Measurements from ENCODE around the gene PLXNA2.

The PLXNA2 gene

DNA sequence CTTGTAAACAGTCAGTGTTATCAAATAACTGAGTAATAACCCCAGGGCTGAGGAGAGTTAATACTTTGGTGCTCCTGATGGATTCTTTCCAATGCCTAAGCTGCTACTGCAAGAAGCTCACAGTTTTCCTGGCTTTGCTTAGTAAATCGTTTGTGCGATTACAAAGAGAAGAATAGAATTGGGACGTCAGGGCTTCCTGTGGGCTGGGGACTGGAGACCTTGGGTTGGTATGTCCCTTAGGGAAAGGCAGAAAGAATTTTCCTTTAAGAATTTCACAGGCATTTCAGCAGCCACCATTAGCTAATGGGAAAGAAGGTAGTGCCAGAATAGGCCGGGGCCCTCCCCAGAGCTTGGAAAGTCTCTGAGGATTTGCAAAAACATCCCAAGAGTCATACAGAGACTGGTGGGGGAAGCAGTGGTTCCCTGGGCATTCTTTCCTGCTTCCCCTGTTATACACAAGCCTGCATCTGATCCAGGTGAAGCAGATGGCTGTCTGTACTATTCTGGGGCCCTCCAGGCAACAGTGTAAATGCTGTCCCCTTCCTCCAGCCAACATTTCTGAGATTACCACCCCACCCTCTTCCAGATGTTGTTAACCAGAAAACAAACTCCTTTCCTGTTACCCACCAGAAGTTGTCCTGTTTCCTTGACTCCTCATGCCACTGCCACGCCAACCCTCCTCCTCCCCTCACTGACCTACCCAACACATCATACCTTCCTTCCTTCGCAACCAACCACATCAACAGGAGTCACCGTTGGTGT lies 40.2 kb downstream of the PLXNA2 start:
- no peak for DNase-seq

DNA sequence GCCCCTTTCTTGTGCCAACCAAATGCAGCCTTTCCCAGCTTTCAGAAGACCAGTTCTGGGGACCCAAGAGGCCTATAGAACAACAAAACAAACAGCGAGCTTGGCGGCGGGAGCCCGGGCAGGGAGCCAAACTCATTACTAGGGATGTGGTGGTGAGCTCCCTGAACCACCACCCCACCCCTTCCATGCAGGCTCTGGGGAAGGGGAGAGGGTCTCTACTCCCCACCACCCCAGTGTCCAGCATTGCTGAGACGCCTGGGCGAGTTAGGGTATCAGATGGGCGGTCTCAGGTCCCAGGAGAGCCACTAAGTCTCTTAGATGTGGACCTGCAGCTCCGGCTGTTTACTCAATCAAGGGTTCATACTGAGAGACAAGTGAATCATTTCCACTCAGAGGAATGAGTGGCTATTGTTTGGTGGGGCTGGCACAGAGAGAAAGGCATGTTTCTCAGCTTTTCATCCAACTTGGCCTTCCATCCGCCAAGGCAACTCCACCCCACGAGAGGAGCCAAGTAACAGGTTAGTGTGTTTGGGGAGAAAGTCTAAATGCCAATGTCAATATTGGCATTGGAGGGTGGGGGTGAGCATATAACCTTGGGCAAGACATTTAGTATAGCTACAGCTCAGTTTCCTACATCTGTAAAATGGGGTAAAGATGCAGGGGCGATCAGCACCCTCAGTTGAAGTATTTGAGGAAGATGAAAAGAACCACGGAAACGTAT lies 40.9 kb downstream of the PLXNA2 start:
- no peak for DNase-seq

DNA sequence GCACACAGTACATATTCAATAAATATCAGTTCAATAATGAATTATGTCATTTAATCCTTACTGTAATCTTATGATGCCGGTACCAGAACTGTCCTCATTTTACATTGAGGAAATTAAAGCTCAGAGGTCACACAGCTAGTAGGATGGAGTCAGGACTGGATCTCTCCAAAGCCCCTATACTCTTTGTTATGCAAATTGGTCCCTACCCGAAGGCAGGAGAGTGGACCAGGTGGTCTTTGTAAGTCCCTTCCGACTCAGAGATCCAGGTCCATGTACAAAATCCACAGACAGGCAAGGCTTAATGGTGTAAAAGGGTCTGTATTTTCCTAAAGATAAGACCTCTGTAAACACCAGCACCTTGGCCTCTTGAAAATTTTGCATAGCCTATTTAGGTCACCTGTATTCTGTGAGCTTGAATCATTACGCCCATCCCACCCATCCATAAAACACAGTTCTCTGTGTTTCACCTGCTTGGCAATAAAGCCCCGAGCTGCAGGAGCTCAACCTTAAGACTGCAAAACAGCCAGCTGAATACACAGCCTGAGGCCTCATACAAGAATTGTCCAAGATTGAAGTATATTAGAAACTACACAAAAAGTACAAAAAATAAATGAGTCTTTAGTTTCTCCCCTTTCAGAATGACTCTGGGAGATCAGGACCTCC lies 41.7 kb downstream of the PLXNA2 start:
- DNase-seq: no peak

DNA sequence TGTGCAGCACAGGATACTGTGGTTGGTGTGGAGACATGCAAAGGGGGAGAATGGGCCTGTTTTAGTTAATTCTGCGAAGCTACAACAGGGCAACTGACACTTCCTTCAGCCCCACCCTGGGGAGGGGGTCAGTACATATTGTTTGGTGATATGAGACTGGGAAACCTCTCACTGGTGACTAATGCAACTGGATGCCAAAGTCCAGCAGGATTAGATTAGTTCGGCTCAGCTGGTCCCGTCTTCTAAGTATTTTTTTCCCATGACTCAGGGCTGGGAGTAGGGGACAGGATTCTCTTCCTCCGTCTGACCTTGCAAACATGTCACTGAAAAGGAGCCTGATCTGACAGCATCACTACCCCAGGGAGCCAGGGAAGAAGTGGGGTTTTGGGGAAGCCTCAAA lies 43.0 kb downstream of the PLXNA2 start:
- DNase-seq: no peak

DNA sequence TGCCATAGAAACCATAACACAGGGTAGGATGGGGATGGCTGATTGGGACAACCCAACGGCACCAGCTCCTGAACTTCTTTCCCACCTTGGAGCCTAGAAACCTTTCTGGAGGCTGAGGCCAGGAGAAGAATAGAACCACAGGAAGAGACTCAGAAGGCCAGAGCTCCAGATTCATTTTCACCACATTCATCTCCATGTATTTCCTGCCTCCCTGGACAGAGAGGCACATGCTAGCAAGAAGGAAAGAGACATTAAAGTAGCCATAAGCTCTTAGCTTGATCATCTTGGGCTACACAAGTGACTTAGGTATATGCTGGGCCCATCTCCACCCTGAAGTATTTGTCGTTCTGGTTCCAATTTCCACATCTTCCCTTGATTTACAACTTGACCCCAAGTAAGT lies 44.1 kb downstream of the PLXNA2 start:
- DNase-seq: no peak

DNA sequence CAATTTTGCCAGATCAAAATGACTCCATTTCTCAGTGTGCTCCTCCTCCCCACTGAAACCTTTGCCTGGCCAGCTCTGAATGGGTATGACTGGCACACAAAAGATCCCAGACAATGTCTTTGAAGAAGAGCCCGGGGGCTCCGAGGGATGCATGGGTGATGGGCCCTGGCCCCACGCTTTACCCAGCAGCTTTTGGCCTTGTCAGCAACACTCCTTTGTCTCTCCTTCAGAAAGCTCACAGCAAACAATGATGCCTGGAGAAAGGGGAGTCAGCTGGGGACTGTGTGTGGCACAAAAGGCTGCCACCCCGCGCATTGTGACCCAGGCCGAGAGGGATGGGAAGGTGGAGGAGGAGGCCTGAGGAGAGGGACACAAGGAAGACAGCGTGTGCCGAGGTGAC lies 45.9 kb downstream of the PLXNA2 start:
- no peak for DNase-seq

DNA sequence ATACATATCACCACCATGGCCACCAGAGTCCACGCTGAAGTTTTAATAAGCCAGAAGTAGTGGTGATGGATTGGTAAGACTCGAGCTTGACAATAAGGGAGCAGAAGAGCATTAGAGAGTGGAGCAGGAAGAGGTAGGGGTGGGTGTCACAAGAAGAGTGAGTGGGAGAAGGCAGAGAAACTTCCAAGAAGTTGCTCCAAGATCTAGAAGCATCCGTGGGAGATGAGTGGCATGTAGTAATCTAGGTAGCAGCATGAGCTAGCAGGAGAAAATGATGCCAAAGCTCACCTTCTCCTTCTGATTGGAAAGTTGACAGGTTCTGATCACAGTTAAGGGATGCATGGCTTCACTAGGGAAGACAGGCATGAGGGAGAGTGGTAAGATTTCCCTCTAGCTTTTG lies 49.2 kb downstream of the PLXNA2 start:
- DNase-seq: no peak

DNA sequence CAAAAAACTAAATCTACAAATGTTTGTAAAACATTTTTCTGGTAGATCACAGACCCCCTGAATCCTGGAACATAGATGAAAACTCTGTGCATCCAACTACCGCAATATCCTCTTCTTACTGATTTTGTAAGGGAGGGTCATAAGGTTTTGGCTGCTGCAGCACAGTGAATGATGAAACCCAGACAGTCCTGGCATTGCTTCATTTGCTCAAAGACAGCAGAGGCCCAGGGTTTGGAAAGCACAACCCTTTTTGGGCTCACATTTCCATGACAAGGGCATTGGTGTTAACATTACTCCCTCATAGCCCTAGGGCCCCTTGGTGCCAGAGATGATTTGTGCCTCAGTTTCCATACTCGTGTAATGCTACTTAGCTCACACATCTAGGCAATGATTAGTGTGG lies 51.2 kb downstream of the PLXNA2 start:
- no peak for DNase-seq

DNA sequence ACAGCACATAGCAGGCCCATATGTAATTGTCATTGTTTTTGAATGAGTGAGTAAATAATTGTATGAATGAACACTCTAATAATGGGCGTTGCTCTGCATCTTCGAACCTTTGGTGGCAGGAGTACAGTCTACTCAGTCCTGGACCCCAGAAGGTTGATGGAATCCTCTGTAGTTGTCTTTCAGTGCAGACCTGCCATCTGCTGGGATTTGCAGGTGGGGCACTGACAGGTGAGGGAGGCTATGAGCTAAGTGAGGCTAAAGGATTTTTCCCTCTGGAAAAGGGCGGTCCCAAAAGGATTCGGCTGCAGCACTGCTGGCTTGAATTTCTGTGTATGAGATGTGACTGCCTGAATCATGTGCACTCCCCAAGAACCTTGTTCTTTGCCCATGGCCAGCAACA lies 53.4 kb downstream of the PLXNA2 start:
- DNase-seq: no peak

DNA sequence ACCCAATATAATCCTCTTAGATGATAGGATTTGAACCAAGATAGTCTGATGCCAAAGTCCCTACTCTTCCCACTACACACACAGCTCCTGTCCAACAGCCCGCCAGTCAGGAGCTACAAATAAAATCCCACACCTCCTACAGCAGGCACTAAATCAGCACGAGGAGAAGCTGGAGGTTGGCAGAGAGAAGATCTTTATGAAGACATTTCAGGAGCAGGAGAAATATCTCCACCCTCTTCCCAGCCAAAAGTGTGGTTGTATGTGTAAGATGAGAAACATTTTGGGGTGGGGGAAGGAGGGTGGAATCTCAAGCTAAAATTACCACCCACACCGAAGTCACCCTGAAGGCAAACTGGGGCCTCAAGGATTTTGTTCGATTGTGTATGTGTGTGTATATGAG lies 54.5 kb downstream of the PLXNA2 start:
- DNase-seq: no peak

DNA sequence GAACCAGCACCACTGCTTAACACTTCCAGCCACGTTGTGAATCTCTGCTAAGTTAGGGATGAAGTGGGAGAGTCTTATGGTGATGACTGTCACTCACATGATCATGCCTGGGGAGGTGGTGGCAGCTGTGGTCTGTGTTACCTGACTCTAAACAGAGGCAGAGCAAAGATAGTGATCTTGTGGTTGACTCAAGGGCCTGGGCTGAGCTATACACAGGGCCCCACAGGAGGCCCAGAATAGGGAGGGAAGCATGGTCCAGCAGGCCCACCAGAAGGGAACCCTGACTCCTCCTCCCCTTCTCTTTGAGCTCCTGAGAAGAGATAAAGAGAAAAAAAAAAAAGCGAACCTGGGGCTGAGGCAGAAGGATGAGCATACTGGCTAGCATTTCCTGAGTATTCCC lies 55.0 kb downstream of the PLXNA2 start:
- DNase-seq: no peak

DNA sequence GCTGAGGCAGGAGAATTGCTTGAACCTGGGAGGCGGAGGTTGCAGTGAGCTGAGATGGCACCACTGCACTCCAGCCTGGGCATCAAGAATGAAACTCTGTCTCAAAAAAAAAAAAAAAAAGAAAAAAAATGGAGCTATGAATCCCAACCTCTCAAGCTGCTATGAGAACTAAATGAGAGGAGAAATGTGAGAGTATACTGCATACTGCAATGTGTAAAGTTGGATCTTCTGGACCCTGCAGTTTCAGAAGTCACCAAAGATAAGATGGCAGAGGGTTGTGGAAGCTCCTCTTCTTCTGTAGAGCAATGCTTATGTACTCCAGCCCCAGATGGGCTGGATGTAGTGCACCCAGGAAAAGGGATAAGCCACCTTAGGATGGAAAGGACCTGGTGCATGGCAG lies 55.6 kb downstream of the PLXNA2 start:
- no peak for DNase-seq

DNA sequence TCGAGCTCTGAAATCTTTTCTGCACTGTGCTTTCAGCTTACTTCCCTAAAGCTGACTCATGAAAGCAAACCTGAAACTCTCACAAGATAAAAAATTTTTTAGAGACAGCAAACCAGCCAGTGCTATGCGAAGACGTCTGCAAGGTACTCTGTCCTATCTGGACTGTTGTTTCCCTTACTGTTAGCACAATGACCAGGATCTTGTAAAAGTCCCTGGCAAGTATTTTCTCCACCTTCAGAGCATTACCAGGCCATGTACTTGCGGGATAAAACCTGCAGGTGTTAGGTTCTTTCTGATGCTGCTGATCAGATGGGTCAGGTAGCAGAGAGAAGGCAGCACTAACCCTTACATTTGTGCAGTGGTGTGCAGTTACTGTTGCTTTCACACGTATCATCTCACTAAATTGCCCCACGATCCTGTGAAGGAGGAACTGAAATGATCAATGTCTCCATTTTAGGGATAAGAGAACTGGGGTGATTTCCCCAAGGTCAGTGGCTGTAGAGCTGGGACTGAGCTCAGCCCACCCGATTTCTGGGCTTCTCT lies 56.6 kb downstream of the PLXNA2 start:
- DNase-seq: no peak

DNA sequence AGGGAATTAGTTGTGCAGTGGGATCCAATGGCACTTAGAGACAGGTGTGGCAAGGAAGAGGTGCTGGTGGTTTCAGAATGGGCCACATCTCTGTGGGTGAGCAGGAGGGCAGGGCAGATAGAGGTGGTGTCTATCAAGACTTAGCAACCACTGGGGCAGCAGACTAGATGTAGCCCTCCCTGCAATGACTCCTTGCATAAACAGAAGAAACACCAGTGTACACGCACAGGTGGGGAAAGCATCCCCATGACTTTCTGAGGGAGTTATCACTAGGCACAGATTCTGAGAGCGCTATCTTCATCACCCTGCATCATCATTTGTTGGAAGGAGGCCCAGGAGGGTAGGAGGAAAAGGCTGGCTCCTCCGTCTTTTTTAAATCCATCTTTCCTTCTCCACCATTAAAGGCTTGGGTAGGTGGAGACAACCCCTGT lies 58.4 kb downstream of the PLXNA2 start:
- no peak for DNase-seq

DNA sequence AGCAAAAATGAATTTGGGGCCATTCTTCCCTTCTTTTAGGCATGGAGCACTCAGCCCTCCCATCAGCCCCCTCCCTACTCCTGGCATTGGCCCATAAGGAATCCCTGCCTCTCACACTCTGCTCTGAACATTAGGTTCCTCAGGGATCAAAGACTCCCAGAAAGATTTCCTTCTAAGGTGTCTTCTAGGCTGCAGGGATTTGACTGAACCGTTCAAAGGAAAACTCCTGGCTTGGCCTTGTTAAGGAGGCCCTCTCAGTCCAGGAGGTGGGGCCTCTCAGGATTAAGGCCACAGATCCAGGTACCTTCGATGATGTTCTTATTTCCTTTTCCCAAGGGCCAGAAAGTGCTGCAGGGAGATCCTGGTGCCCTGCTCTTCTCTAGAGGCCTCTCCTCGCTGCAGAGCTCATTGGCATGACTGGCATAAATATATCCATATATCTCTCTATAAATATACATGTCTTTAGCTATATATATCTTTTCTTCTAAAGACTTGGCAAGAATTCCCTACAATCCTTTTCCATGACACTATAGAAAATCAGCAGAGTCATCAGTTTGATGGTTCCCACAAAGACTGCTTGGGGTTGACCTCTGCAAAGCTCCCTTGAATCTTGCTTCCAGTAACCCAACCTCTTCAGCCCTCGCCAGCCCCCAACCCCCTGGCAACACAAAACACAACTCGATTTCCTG lies 59.1 kb downstream of the PLXNA2 start:
- DNase-seq: no peak

DNA sequence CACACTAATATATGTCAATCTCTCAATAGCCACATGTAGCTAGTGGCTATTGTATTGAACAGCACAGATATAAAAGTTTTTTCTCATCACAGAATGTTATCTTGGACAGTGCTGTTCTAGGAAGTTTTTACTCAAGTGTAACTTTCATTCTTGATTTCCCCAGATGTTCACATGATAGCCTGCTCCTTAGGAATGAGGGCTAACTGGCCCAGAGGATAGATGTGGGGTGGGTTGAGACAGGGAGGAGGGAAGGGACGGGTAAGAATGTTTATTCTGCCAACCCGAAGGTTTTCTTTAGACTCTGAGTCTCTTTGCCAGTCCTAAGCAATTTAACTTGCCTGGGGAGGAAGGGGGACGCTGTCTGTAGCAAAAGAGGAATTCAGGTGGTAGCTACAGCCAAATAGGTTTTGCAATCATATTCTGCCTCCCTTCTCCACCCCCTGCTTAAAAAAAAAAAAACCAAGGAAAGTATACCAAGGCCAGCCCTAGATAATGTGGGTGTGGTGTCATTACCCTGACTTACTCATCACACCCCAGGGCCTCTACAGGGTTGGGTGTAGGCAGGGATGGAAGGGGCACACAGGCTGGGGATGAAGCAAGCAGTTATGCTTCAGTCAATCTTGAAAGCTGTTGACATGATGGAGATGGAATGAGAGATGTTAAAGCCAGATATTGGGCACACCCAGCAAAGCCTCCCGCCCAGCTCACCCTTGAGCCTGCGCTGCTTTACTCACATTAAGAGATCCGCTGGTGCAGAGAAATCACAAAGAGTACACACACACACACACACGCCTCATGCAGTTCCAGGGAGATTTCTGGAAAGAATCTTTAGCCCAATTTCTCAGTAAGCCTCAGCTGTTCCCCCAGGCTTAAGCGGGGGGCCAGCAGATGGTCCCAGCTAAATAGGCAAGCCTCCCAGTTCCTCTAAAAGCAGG lies 59.9 kb downstream of the PLXNA2 start:
- no peak for DNase-seq

DNA sequence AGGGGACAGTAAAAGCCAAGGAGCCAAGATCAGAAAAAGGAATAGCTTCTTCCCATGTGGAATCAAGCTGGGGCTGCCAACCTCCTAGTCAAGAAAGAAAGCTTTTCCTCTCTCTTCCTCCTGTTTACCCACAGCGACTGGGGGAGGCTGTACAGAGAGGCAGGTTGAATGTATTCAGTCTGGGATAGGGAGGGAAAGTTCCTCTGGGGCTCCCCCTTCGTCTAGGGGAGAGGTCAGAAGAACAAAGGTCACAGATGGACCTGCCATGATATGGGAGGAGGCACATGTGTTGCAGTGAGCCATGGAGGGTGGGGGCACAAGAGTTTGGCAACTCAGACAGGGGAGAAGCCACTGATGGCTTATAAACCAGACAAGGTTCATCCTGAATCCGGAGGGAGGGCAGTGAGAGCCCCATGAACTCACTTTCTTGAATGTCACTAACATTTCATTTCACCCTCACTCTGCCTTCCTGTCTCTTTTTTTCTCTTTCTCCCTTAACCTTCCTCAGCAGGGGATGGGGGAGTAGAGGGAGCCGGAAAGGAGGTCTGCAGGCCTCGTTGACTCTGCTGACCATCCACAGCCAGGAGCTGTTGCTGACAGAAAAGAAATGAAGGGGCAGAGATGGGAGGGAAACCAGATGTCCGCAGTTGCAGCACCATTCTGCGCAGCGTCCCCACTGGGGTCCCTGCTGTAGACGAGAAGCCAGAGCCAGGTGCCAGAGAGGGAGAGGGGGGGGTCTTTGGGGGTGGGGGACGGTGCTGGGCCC lies 61.1 kb downstream of the PLXNA2 start:
- DNase-seq: no peak

DNA sequence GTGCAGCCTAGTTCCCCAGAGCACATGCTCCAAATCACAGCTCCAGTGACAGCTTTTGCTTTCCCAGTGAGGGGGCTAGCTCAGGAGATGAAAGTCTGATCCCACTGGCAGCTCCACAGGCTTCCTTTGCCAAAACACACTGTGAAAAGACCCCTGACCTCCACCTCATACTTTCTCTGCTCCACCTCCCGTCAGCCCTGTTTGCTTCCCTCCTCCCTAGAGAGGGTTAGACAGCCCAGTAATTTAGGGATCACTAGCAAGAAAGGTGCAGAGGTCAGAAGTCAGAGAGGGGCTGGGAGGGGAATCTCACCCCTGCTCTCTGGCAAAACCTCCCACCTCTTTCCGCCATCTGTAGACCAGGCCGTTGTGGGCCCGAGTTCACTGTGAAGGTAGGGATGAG lies 62.8 kb downstream of the PLXNA2 start:
- no peak for DNase-seq

DNA sequence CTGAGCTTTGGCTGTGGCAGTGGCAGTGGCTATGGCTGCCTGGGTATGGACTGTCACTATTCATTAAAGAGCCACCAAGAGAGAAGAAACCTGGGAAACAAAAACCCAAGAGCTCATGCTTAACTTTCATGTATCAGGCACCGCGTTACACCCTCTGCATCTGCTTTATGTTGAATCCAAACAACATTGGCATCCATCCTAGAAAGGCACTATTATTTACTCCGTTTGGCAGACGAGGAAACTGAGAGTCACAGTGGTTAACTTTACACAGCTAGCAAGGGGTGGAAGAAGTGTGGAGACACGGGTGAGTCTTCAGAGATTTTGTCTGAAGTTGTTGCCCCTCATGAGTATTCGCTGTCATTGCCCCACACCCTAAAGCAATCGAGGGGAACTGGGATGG lies 63.8 kb downstream of the PLXNA2 start:
- no peak for DNase-seq

DNA sequence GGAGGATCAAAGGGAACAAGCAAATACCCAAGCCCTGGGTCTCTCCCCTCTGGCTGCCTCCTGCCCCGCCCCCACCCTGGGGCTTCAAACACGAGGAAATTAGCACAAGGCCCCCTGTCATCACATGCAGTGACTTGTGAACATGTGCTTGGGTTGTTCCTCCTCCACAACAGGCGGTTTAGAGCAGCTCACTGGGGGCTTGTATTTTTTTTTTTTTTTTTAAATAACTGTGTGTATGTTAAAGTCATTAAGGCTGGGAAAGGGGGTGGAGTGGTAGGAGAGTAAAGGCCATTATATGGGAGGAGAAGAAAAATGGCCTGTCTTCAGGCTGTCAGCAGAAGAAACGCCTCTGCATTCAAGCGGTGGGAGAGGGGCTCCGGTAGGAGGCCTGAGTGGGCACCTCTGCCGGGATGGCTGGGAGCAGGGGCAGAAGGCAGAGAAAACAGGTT lies 64.2 kb downstream of the PLXNA2 start:
- no peak for DNase-seq

DNA sequence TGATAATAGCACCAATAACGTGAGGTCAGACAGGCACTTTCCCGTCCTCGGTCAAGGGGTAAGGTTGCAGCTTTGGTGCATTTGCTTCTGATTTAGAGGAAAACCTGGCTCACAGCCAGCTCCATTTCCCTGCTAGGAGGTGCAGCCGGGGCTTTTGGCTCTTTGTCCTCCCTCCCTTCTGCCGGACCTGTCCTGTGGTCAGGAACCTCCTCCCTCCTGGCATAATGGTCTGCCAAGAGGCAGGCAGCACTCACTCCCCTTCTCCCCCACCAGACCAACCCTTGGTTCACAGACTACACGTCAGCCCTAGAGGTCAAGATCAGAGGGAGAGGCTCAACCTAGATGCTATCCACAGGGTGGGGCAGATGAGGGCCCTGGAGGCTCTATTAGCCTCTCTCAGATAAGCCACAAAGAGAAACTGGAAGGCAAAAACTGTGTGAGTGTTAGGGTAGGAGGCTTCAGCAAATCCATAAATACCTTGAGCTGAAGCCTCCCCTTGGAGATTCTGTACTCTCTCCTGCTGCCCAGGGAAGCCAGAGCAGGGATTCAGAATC lies 64.8 kb downstream of the PLXNA2 start:
- DNase-seq: no peak
